Mucosa of descending colon (tissue), 3 donors: Measurements from ENCODE around the gene CLIP2. TPM values are rescaled to one million over a fixed set of nuclear protein-coding genes. Genes with fewer than 3 reads are reported as not detected.
A peak's percentile ranks its signal among the peaks of the same experiment; 100 is the strongest.
"Not testable (repeated sequence)": the region's sequence is repeated elsewhere in the genome, so short reads cannot be mapped to it uniquely, and the experiment has no call there.

ENCODE experiments used
- ATAC-seq: fragments of 200-7000 bp; cut with Tn5 transposase; one replicate; pipeline ENCODE4 v1.9.1; 2020; ENCODE audit warnings: mild to moderate bottlenecking, moderate library complexity
- DNase-seq, 3 donors: peaks; one replicate each; pipeline ENCODE4 v3.0.0-alpha.2; 2020
- H3K36me3 ChIP-seq: fragments of 200-600 bp; one replicate; pipeline ENCODE4 v1.8.0; 2021; ENCODE audit warnings: low read depth, mild to moderate bottlenecking
- H3K4me1 ChIP-seq: fragments of 200-600 bp; one replicate; pipeline ENCODE4 v1.8.0; 2021; ENCODE audit warnings: low read depth, mild to moderate bottlenecking
- H3K4me3 ChIP-seq: fragments of 200-600 bp; one replicate; pipeline ENCODE4 v1.8.0; 2021; ENCODE audit warnings: mild to moderate bottlenecking
- H3K9me3 ChIP-seq: fragments of 200-600 bp; one replicate; pipeline ENCODE4 v1.8.0; 2021; ENCODE audit warnings: mild to moderate bottlenecking
- CTCF ChIP-seq: fragments of 200-600 bp; IDR thresholded peaks from one replicate; pipeline ENCODE4 v1.8.0; 2022; ENCODE audit warnings: antibody characterized with exemption, mild to moderate bottlenecking
- intact Hi-C, 2 donors: fragments of 100-400 bp; cut with DNase I in 1 of 2; cut with micrococcal nuclease in 1 of 2; formaldehyde crosslinking; loops; one replicate each; pipeline versions ENCODE4 v1.11.0 to v1.11.1; 2022; cut with DNase I, micrococcal nuclease
- long read RNA-seq, 2 donors: library from polyadenylated mRNA; unstranded; transcript quantifications; one replicate each; pipeline ENCODE4 v2.0.0, GENCODE V29; 2019 to 2021
- total RNA-seq, 3 donors: library from RNA; stranded (reverse); fragmentation: NEBNext Ultra II Directional in 2 of 3; extraction: Animal tissue kit (Norgen Biotek cat#: 25700) in 2 of 3; gene quantifications; one replicate each; pipeline versions ENCODE4 v1.2.1 to v1.2.4, GENCODE V29; 2021 to 2023
- donor health status: DM: no; HTN: no; CAD: no; lungs with moderate emphysema.
- donor health status: DM: no; HTN: no; CAD: no.
- donor health status: DM: no; HTN: yes; CAD: no.

The CLIP2 gene
- total RNA-seq: 10 to 100 TPM; 57.6 to 77.7 (median 67.1) TPM
- long read RNA-seq, donor 1, full-length matches to known transcripts: 62 of 141 reads
- long read RNA-seq, donor 1, partial matches to known transcripts: 54 of 141 reads
- long read RNA-seq, donor 1, other reads (novel, unspliced or antisense): 25 of 141 reads
- long read RNA-seq, donor 2, partial matches to known transcripts: 0 of 3 reads
- long read RNA-seq, donor 2, other reads (novel, unspliced or antisense): 3 of 3 reads

GRCh38 chr7:74289018-74289658 lies at the start of gene CLIP2:
CLIP2 (plus strand) TSS chr7:74289407; CDS start chr7:74317547, 28,140 bp downstream.
- intact Hi-C loops: no loop called here
- ATAC-seq (peak; percentile 50), DNase-seq (peak; percentile 83 to 90 (median 88))
- H3K9me3 ChIP-seq: no peaks in the 10 kb centered on the region
- H3K36me3 ChIP-seq: no peaks in the 10 kb centered on the region
- TF ChIP-seq CTCF: no peak
- H3K4me3 ChIP-seq: peak within 1 kb of the TSS; percentile 75
- peaks cover 80% of the 10 kb centered on the region for H3K4me1 ChIP-seq

GRCh38 chr7:74240482-74240881 lies 48.7 kb upstream of the CLIP2 start:
- H3K4me1 ChIP-seq: no peaks in the 10 kb centered on the region
- no peak overlapping the region for H3K4me3 ChIP-seq
- DNase-seq (no peak), ATAC-seq (peak; percentile 92)
- H3K9me3 ChIP-seq: no peaks in the 10 kb centered on the region
- TF ChIP-seq CTCF: no peak
- intact Hi-C loops: no loop called here
- no peaks in the 10 kb centered on the region for H3K36me3 ChIP-seq

- no peaks in the 10 kb centered on the region for H3K9me3 ChIP-seq
- no peak for TF ChIP-seq CTCF
- H3K36me3 ChIP-seq: no peaks in the 10 kb centered on the region
- no peak overlapping the region for H3K4me3 ChIP-seq
- H3K4me1 ChIP-seq: no peaks in the 10 kb centered on the region
- no peak for ATAC-seq
- intact Hi-C loops: no loop called here
- no peak for DNase-seq
Observed at GRCh38 chr7:74242122-74242443, 47.1 kb upstream of the CLIP2 start.

GRCh38 chr7:74246497-74246896 lies 42.7 kb upstream of the CLIP2 start:
- Histone ChIP-seq H3K36me3 (peaks cover 4% of the 10 kb centered on the region), H3K4me3 (no peak overlapping the region), H3K4me1 (no peaks in the 10 kb centered on the region), H3K9me3 (no peaks in the 10 kb centered on the region)
- no peak for DNase-seq
- no peak for ATAC-seq
- intact Hi-C loops: no loop called here
- no peak for TF ChIP-seq CTCF

- intact Hi-C loops: no loop called here
- H3K36me3 ChIP-seq: peaks cover 4% of the 10 kb centered on the region
- ATAC-seq (no peak), DNase-seq (no peak)
- H3K4me3 ChIP-seq: no peak overlapping the region
- H3K4me1 ChIP-seq: peaks cover 4% of the 10 kb centered on the region
- no peaks in the 10 kb centered on the region for H3K9me3 ChIP-seq
- TF ChIP-seq CTCF: no peak
Observed at GRCh38 chr7:74248156-74248555, 41.1 kb upstream of the CLIP2 start.

- H3K36me3 ChIP-seq, ATAC-seq, H3K4me1 ChIP-seq, H3K9me3 ChIP-seq, H3K4me3 ChIP-seq, intact Hi-C loops, DNase-seq: not testable (repeated sequence)
Observed at GRCh38 chr7:74249058-74249457, 40.1 kb upstream of the CLIP2 start.
